IMR-90 (cell line): ENCODE measurements around the gene EVI2A. TPM values are rescaled to one million over a fixed set of nuclear protein-coding genes. Genes with fewer than 3 reads are reported as not detected.

Experiments
- ATAC-seq: fragments of 200-7000 bp; cut with Tn5 transposase; 2 replicates; pipeline ENCODE4 v1.9.1; 2020; ENCODE audit warnings: low read depth, mild to moderate bottlenecking, moderate library complexity
- BruUV-seq: library from RNA; stranded (reverse); fragments of 400-500 nt; replicated peaks from 2 replicates; lab custom pipeline; 2021; lab: Mats Ljungman, UMichigan
- CTCF ChIA-PET: fragments of 300-600 bp; formaldehyde crosslinking; extraction: SDS; loops from one replicate; lab custom pipeline; 2021; ENCODE audit warnings: antibody characterized with exemption; lab: Yijun Ruan, JAX
- POLR2A ChIA-PET: fragments of 300-600 bp; sonication (Branson Sonifier 250); formaldehyde crosslinking; loops from one replicate; lab custom pipeline; 2022; ENCODE audit warnings: antibody characterized with exemption; ENCODE audit not compliant: unreplicated experiment; lab: Charles Lee
- DNase-seq: peaks from one replicate; pipeline ENCODE4 v3.0.0; 2013
- H2AFZ ChIP-seq: replicated peaks from 2 replicates; pipeline ENCODE3; 2013; ENCODE audit warnings: low read length, mild to moderate bottlenecking; ENCODE audit not compliant: poor library complexity
- H2AK5ac ChIP-seq: 2 replicates; pipeline ENCODE4 v1.6.1; 2013; ENCODE audit warnings: low read depth, low read length, inconsistent platforms
- H2AK9ac ChIP-seq: replicated peaks from 2 replicates; pipeline ENCODE3; 2013; ENCODE audit warnings: mild to moderate bottlenecking, low read depth, low read length, moderate library complexity; ENCODE audit not compliant: poor library complexity
- H2BK120ac ChIP-seq: 2 replicates; pipeline ENCODE4 v1.6.1; 2013; ENCODE audit warnings: low read depth, low read length, inconsistent platforms
- H2BK15ac ChIP-seq: 3 replicates; pipeline ENCODE4 v1.6.1; 2013; ENCODE audit warnings: low read depth, low read length, inconsistent platforms
- H2BK20ac ChIP-seq: 2 replicates; pipeline ENCODE4 v1.6.1; 2013; ENCODE audit warnings: low read depth, mild to moderate bottlenecking, inconsistent platforms, low read length, moderate library complexity
- H2BK5ac ChIP-seq: 2 replicates; pipeline ENCODE4 v1.6.1; 2013; ENCODE audit warnings: mild to moderate bottlenecking, low read depth, low read length, inconsistent platforms; ENCODE audit not compliant: poor library complexity, severe bottlenecking
- H3K14ac ChIP-seq: replicated peaks from 2 replicates; pipeline ENCODE4 v1.6.1; 2013; ENCODE audit warnings: low read depth, low read length, inconsistent platforms
- H3K18ac ChIP-seq: 2 replicates; pipeline ENCODE4 v1.6.1; 2013; ENCODE audit warnings: low read depth, low read length, control low read depth
- H3K23ac ChIP-seq: 2 replicates; pipeline ENCODE4 v1.6.1; 2013; ENCODE audit warnings: low read depth, low read length, inconsistent platforms
- H3K27ac ChIP-seq: 2 replicates; pipeline ENCODE4 v1.5.1; 2013; ENCODE audit warnings: mild to moderate bottlenecking, control low read depth, low read length; ENCODE audit not compliant: insufficient read depth
- H3K27me3 ChIP-seq: 2 replicates; pipeline ENCODE4 v1.6.1; 2013; ENCODE audit warnings: low read length; ENCODE audit not compliant: control insufficient read depth, insufficient read depth
- H3K36me3 ChIP-seq: 2 replicates; pipeline ENCODE4 v1.6.1; 2013; ENCODE audit warnings: low read length, mixed read lengths; ENCODE audit not compliant: control insufficient read depth, insufficient read depth
- H3K4ac ChIP-seq: 2 replicates; pipeline ENCODE4 v1.6.1; 2013; ENCODE audit warnings: low read depth, low read length, inconsistent platforms
- H3K4me1 ChIP-seq: 2 replicates; pipeline ENCODE4 v1.6.1; 2013; ENCODE audit warnings: low read length, mixed read lengths; ENCODE audit not compliant: control insufficient read depth, insufficient read depth
- H3K4me2 ChIP-seq: 2 replicates; pipeline ENCODE4 v1.6.1; 2013; ENCODE audit warnings: low read depth, mild to moderate bottlenecking, control low read depth, low read length, moderate library complexity
- H3K4me3 ChIP-seq: 2 replicates; pipeline ENCODE4 v1.5.1; 2013; ENCODE audit warnings: low read depth, mild to moderate bottlenecking, control low read depth, low read length, moderate library complexity; ENCODE audit not compliant: insufficient read depth
- H3K56ac ChIP-seq: 2 replicates; pipeline ENCODE4 v1.6.1; 2013; ENCODE audit warnings: low read length, inconsistent platforms; ENCODE audit not compliant: insufficient read depth; ENCODE audit errors: extremely low read depth
- H3K79me1 ChIP-seq, 2 experiments: 2 replicates each; pipeline ENCODE4 v1.6.1; 2013; ENCODE audit warnings: low read length in 2 of 2, inconsistent platforms in 1 of 2, low read depth in 1 of 2
- H3K9ac ChIP-seq: 2 replicates; pipeline ENCODE4 v1.6.1; 2013; ENCODE audit warnings: low read depth, low read length, control low read depth
- H3K9me1 ChIP-seq: 2 replicates; pipeline ENCODE4 v1.6.1; 2013; ENCODE audit warnings: low read length, inconsistent platforms; ENCODE audit not compliant: insufficient read depth
- H3K9me3 ChIP-seq: 2 replicates; pipeline ENCODE4 v1.6.1; 2013; ENCODE audit warnings: low read length; ENCODE audit not compliant: control insufficient read depth, insufficient read depth
- H4K20me1 ChIP-seq: 2 replicates; pipeline ENCODE4 v1.6.1; 2013; ENCODE audit warnings: low read length, inconsistent platforms; ENCODE audit not compliant: insufficient read depth
- H4K5ac ChIP-seq: 2 replicates; pipeline ENCODE4 v1.6.1; 2013; ENCODE audit warnings: mild to moderate bottlenecking, low read depth, low read length, control low read depth
- H4K8ac ChIP-seq, 2 experiments: 2 replicates each; pipeline ENCODE4 v1.6.1; 2013; ENCODE audit warnings: low read depth in 2 of 2, low read length in 2 of 2, control low read depth in 1 of 2, inconsistent platforms in 1 of 2
- H4K91ac ChIP-seq: 2 replicates; pipeline ENCODE4 v1.6.1; 2013; ENCODE audit warnings: low read depth, low read length, inconsistent platforms; ENCODE audit not compliant: insufficient read depth
- BHLHE40 ChIP-seq: fragments of 150-350 bp; IDR thresholded peaks from 2 replicates; pipeline ENCODE4 v1.6.1; 2016; ENCODE audit warnings: mild to moderate bottlenecking, low read depth, low read length
- CEBPB ChIP-seq: IDR thresholded peaks from 2 replicates; pipeline ENCODE4 v1.6.1; 2012; ENCODE audit warnings: low read depth, low read length, improper control_type of control experiment
- CHD1 ChIP-seq: IDR thresholded peaks from 2 replicates; pipeline ENCODE4 v1.6.1; 2012; ENCODE audit warnings: low read depth, low read length, improper control_type of control experiment
- FOS ChIP-seq: fragments of 150-350 bp; IDR thresholded peaks from 2 replicates; pipeline ENCODE4 v1.6.1; 2016; ENCODE audit warnings: low read depth, low read length
- MAFK ChIP-seq: IDR thresholded peaks from 2 replicates; pipeline ENCODE4 v1.6.1; 2012; ENCODE audit warnings: low read depth, low read length, improper control_type of control experiment
- MAZ ChIP-seq: IDR thresholded peaks from 2 replicates; pipeline ENCODE4 v1.6.1; 2012; ENCODE audit warnings: low read depth, mild to moderate bottlenecking, low read length, improper control_type of control experiment, moderate library complexity, borderline replicate concordance
- MXI1 ChIP-seq: IDR thresholded peaks from 2 replicates; pipeline ENCODE4 v1.6.1; 2012; ENCODE audit warnings: low read depth, mild to moderate bottlenecking, low read length, moderate library complexity, borderline replicate concordance
- NFE2L2 ChIP-seq: fragments of 150-350 bp; IDR thresholded peaks from 2 replicates; pipeline ENCODE4 v1.6.1; 2016; ENCODE audit warnings: low read depth, mild to moderate bottlenecking, low read length
- POLR2A ChIP-seq: IDR thresholded peaks from 2 replicates; pipeline ENCODE4 v1.6.1; 2012; ENCODE audit warnings: mild to moderate bottlenecking, low read depth, low read length
- RAD21 ChIP-seq: IDR thresholded peaks from 2 replicates; pipeline ENCODE4 v1.6.1; 2012; ENCODE audit warnings: low read length, improper control_type of control experiment
- RCOR1 ChIP-seq: IDR thresholded peaks from 2 replicates; pipeline ENCODE4 v1.6.1; 2012; ENCODE audit warnings: mild to moderate bottlenecking, low read length, improper control_type of control experiment; ENCODE audit not compliant: insufficient replicate concordance
- RFX5 ChIP-seq: IDR thresholded peaks from 2 replicates; pipeline ENCODE4 v1.8.0; 2012; ENCODE audit warnings: low read depth, mild to moderate bottlenecking, low read length, moderate library complexity
- SMC3 ChIP-seq: fragments of 150-350 bp; IDR thresholded peaks from 2 replicates; pipeline ENCODE4 v1.6.1; 2016; ENCODE audit warnings: low read depth, mild to moderate bottlenecking, antibody characterized with exemption, low read length, moderate library complexity
- dilution Hi-C: fragments of 300-500 bp; cut with HindIII; formaldehyde crosslinking; loops from one replicate; pipeline ENCODE4 v1.14.3; 2018; ENCODE audit warnings: low sequenced_read_pairs; ENCODE audit not compliant: unreplicated experiment
- in situ Hi-C: fragments of 300-500 bp; cut with MboI; formaldehyde crosslinking; loops from 3 replicates; pipeline ENCODE4 v1.14.3; 2019; ENCODE audit warnings: low sequenced_read_pairs, inconsistent platforms, mixed read lengths
- intact Hi-C: fragments of 100-400 bp; cut with micrococcal nuclease; formaldehyde crosslinking; loops from 2 replicates; pipeline ENCODE4 v1.10.0; 2022
- polyA plus RNA-seq, 3 experiments: library from polyadenylated mRNA; depleted of rRNA; stranded (reverse); fragments of >200 nt; gene quantifications; 2 replicates each; pipeline ENCODE4 v1.2.3, GENCODE V29; 2012; ENCODE audit warnings: low replicate concordance in 1 of 3
- total RNA-seq: library from RNA; depleted of rRNA; stranded (reverse); fragments of >200 nt; gene quantifications from 2 replicates; pipeline ENCODE4 v1.2.3, GENCODE V29; 2012
- TF ChIP-seq, protein P1 (sequence below): fragments of 150-350 bp; IDR thresholded peaks from 2 replicates; pipeline ENCODE4 v1.6.1; 2017; ENCODE audit warnings: mild to moderate bottlenecking, antibody characterized with exemption, low read length, low read depth
- TF ChIP-seq, protein P2 (sequence below): conservative IDR thresholded peaks from 2 replicates; pipeline ENCODE4 v1.5.1; 2012; ENCODE audit warnings: mild to moderate bottlenecking, low read depth, low read length, improper control_type of control experiment
- TF ChIP-seq, protein P3 (sequence below): fragments of 150-350 bp; IDR thresholded peaks from 2 replicates; pipeline ENCODE4 v1.6.1; 2016; ENCODE audit warnings: low read depth, mild to moderate bottlenecking, low read length, moderate library complexity, borderline replicate concordance

EVI2A gene
- total and polyA plus RNA-seq, 2 of the 4 experiments (the other 2 are of a cell fraction): 0.50 to 0.90 TPM

DNA sequence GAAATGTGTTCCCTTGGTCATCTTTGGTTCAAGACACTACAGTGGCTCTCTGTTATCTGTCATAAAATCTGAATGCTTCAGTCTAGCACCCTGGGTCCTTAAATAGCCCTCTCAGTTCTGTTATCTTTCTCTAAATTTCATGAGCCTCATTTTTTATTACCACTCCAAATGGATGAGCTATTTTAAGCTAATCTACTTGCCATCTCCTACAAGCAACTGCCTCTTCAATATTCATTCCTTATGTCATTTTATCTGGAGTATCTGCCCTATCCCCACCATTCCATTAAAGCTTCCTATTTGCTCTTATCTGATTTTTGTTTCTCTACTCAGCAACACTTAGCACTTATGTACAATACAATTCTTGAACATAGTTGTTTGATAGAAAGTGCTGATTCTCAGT lies 28.0 kb upstream of the EVI2A start:
- H3K79me1 ChIP-seq: no peaks in the 10 kb centered on the region; a peak in 1 of 4 replicates
- H2BK15ac ChIP-seq: no peak overlapping the region
- ATAC-seq: no peak
- H3K9me1 ChIP-seq: no peaks in the 10 kb centered on the region
- H3K14ac ChIP-seq: no peak overlapping the region
- no peak overlapping the region for H2BK20ac ChIP-seq
- H3K4me1 ChIP-seq: no peaks in the 10 kb centered on the region
- intact Hi-C loops: no loop called here
- no peak overlapping the region for H2AK9ac ChIP-seq
- ChIA-PET POLR2A (no interaction called here), CTCF (no interaction called here)
- no peak overlapping the region for H3K9ac ChIP-seq
- no peak overlapping the region for H3K23ac ChIP-seq
- no peak overlapping the region for H3K4me2 ChIP-seq
- H4K5ac ChIP-seq: no peak overlapping the region
- H2BK120ac ChIP-seq: no peak overlapping the region
- no peaks in the 10 kb centered on the region for H4K20me1 ChIP-seq
- dilution Hi-C loops: no loop called here
- no peak overlapping the region for H4K8ac ChIP-seq
- no peak overlapping the region for H4K91ac ChIP-seq
- no peak overlapping the region for H3K4ac ChIP-seq
- no peaks in the 10 kb centered on the region for H3K27me3 ChIP-seq
- no peaks in the 10 kb centered on the region for H3K9me3 ChIP-seq
- H3K27ac ChIP-seq: no peak overlapping the region
- H3K56ac ChIP-seq: no peak overlapping the region
- in situ Hi-C loops: no loop called here
- TF ChIP-seq RAD21: no peak
- no peak for TF ChIP-seq CHD1
- TF ChIP-seq, protein P1, sequence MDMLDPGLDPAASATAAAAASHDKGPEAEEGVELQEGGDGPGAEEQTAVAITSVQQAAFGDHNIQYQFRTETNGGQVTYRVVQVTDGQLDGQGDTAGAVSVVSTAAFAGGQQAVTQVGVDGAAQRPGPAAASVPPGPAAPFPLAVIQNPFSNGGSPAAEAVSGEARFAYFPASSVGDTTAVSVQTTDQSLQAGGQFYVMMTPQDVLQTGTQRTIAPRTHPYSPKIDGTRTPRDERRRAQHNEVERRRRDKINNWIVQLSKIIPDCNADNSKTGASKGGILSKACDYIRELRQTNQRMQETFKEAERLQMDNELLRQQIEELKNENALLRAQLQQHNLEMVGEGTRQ: no peak
- TF ChIP-seq SMC3: no peak
- no peak for TF ChIP-seq RFX5
- no peak for TF ChIP-seq MXI1
- TF ChIP-seq MAZ: no peak
- TF ChIP-seq, protein P2, sequence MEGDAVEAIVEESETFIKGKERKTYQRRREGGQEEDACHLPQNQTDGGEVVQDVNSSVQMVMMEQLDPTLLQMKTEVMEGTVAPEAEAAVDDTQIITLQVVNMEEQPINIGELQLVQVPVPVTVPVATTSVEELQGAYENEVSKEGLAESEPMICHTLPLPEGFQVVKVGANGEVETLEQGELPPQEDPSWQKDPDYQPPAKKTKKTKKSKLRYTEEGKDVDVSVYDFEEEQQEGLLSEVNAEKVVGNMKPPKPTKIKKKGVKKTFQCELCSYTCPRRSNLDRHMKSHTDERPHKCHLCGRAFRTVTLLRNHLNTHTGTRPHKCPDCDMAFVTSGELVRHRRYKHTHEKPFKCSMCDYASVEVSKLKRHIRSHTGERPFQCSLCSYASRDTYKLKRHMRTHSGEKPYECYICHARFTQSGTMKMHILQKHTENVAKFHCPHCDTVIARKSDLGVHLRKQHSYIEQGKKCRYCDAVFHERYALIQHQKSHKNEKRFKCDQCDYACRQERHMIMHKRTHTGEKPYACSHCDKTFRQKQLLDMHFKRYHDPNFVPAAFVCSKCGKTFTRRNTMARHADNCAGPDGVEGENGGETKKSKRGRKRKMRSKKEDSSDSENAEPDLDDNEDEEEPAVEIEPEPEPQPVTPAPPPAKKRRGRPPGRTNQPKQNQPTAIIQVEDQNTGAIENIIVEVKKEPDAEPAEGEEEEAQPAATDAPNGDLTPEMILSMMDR: no peak
- no peak for TF ChIP-seq FOS
- TF ChIP-seq POLR2A: no peak
- no peak for TF ChIP-seq RCOR1
- TF ChIP-seq, protein P3, sequence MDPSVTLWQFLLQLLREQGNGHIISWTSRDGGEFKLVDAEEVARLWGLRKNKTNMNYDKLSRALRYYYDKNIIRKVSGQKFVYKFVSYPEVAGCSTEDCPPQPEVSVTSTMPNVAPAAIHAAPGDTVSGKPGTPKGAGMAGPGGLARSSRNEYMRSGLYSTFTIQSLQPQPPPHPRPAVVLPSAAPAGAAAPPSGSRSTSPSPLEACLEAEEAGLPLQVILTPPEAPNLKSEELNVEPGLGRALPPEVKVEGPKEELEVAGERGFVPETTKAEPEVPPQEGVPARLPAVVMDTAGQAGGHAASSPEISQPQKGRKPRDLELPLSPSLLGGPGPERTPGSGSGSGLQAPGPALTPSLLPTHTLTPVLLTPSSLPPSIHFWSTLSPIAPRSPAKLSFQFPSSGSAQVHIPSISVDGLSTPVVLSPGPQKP: no peak
- TF ChIP-seq CEBPB: no peak
- no peak for TF ChIP-seq BHLHE40
- no peak for TF ChIP-seq MAFK
- TF ChIP-seq NFE2L2: no peak
- DNase-seq: no peak
- H2AK5ac ChIP-seq: no peak overlapping the region
- BruUV-seq: no TSS peak
- H2AFZ ChIP-seq: no peak overlapping the region
- H3K18ac ChIP-seq: no peak overlapping the region
- no peak overlapping the region for H3K4me3 ChIP-seq
- no peak overlapping the region for H2BK5ac ChIP-seq
- H3K36me3 ChIP-seq: peaks cover 17% of the 10 kb centered on the region
